ENCODE measurements around the gene PTPRT.

PTPRT gene

GRCh38 chr20:42531508-42531961 lies 658.2 kb downstream of the PTPRT start:
- Histone ChIP-seq H3F3A (ENCODE audit: insufficient read depth) (no peaks in the 10 kb centered on the region), H3K4me3 (ENCODE audit: insufficient read depth, low read length, poor library complexity, severe bottlenecking) (no peak overlapping the region), H3K27me3 (ENCODE audit: low read length) (no peaks in the 10 kb centered on the region), H3K27ac (ENCODE audit: low read depth, low read length) (no peak overlapping the region), H2AFZ (ENCODE audit: low read depth, low read length, severe bottlenecking) (no peak overlapping the region), H3K9ac (ENCODE audit: low read length) (no peak overlapping the region), H3K79me2 (ENCODE audit: insufficient read depth, low read length) (no peaks in the 10 kb centered on the region), H3K9me3 (ENCODE audit: insufficient read depth, low read length) (no peaks in the 10 kb centered on the region), H3K4me2 (ENCODE audit: low read depth, low read length, poor library complexity, severe bottlenecking) (no peak overlapping the region), H4K20me1 (ENCODE audit: low read depth, low read length) (no peaks in the 10 kb centered on the region), H3K9me2 (replicated peaks; ENCODE audit: insufficient read depth, low read length) (no peaks in the 10 kb centered on the region), H3K36me3 (ENCODE audit: low read length) (no peaks in the 10 kb centered on the region)
- TF ChIP-seq CTCF (IDR thresholded peaks at IDR 0.05; ENCODE audit: insufficient read depth, low read length, poor library complexity, severe bottlenecking) (no peak), EZH2phosphoT487 (conservative IDR thresholded peaks at IDR 0.05; ENCODE audit: low read length) (no peak)

- Histone ChIP-seq H3K27me3 (ENCODE audit: low read length) (no peaks in the 10 kb centered on the region), H2AFZ (ENCODE audit: low read depth, low read length, severe bottlenecking) (no peak overlapping the region), H3K9ac (ENCODE audit: low read length) (no peak overlapping the region), H3F3A (ENCODE audit: insufficient read depth) (no peaks in the 10 kb centered on the region), H3K9me2 (replicated peaks; ENCODE audit: insufficient read depth, low read length) (no peaks in the 10 kb centered on the region), H3K4me3 (ENCODE audit: insufficient read depth, low read length, poor library complexity, severe bottlenecking) (no peak overlapping the region), H4K20me1 (ENCODE audit: low read depth, low read length) (no peaks in the 10 kb centered on the region), H3K36me3 (ENCODE audit: low read length) (no peaks in the 10 kb centered on the region), H3K4me2 (ENCODE audit: low read depth, low read length, poor library complexity, severe bottlenecking) (no peak overlapping the region), H3K79me2 (ENCODE audit: insufficient read depth, low read length) (no peaks in the 10 kb centered on the region), H3K27ac (ENCODE audit: low read depth, low read length) (no peak overlapping the region), H3K9me3 (ENCODE audit: insufficient read depth, low read length) (no peaks in the 10 kb centered on the region)
- TF ChIP-seq EZH2phosphoT487 (conservative IDR thresholded peaks at IDR 0.05; ENCODE audit: low read length) (no peak), CTCF (IDR thresholded peaks at IDR 0.05; ENCODE audit: insufficient read depth, low read length, poor library complexity, severe bottlenecking) (peak; percentile 49)
Observed at GRCh38 chr20:42530855-42531448, 658.8 kb downstream of the PTPRT start.

- Histone ChIP-seq H3K4me3 (ENCODE audit: insufficient read depth, low read length, poor library complexity, severe bottlenecking) (no peak overlapping the region), H3K79me2 (ENCODE audit: insufficient read depth, low read length) (no peaks in the 10 kb centered on the region), H3K4me2 (ENCODE audit: low read depth, low read length, poor library complexity, severe bottlenecking) (no peak overlapping the region), H3K36me3 (ENCODE audit: low read length) (no peaks in the 10 kb centered on the region), H3K9me3 (ENCODE audit: insufficient read depth, low read length) (no peaks in the 10 kb centered on the region), H4K20me1 (ENCODE audit: low read depth, low read length) (no peaks in the 10 kb centered on the region), H3F3A (ENCODE audit: insufficient read depth) (no peaks in the 10 kb centered on the region), H3K9me2 (replicated peaks; ENCODE audit: insufficient read depth, low read length) (no peaks in the 10 kb centered on the region), H2AFZ (ENCODE audit: low read depth, low read length, severe bottlenecking) (no peak overlapping the region), H3K9ac (ENCODE audit: low read length) (no peak overlapping the region), H3K27ac (ENCODE audit: low read depth, low read length) (no peak overlapping the region), H3K27me3 (ENCODE audit: low read length) (no peaks in the 10 kb centered on the region)
- TF ChIP-seq CTCF (IDR thresholded peaks at IDR 0.05; ENCODE audit: insufficient read depth, low read length, poor library complexity, severe bottlenecking) (no peak), EZH2phosphoT487 (conservative IDR thresholded peaks at IDR 0.05; ENCODE audit: low read length) (no peak)
Observed at GRCh38 chr20:42530191-42530590, 659.5 kb downstream of the PTPRT start.

All from SU-DHL-6 (cell line).